ENCODE data around the gene SORBS2. TPM values are rescaled to one million over a fixed set of nuclear protein-coding genes. Genes with fewer than 3 reads are reported as not detected.
A peak's percentile ranks its signal among the peaks of the same experiment; 100 is the strongest.

The SORBS2 gene
- total and polyA plus RNA-seq, 2 of the 8 experiments (the other 6 are each of a cell fraction or from before 2014, with no cell fraction given) = 73.0 to 87.1 TPM

GRCh38 chr4:185813133-185813532 lies 1.1 kb upstream of the SORBS2 start:
- FAIRE-seq (no peak), DNase-seq (ENCODE audit: low read depth in 1 of 2, low spot score in 2 of 2) (no peak)
- no peaks in the 10 kb centered on the region for H3K27me3 ChIP-seq (replicated peaks in 1 of 4; ENCODE audit: control insufficient read depth in 3 of 4, extremely low read depth in 1 of 4, insufficient read depth in 3 of 4, low read length in 3 of 4)
- no peak overlapping the region for H3K9ac ChIP-seq (replicated peaks in 1 of 4; ENCODE audit: extremely low read depth in 1 of 4, low read depth in 3 of 4, low read length in 3 of 4)
- H3K79me1 ChIP-seq (ENCODE audit: low read depth, low read length) = no peaks in the 10 kb centered on the region
- 0 out of 2 replicates have a peak overlapping the region, but pooled peaks have one; percentile 30 for H2BK5ac ChIP-seq (ENCODE audit: low read depth, low read length)
- H3K14ac ChIP-seq (ENCODE audit: insufficient read length) = no peak overlapping the region
- H2AK5ac ChIP-seq (ENCODE audit: low read depth, low read length) = no peak overlapping the region
- ChIA-PET POLR2A (ENCODE audit: partially characterized antibody) (no interaction called here), CTCF (ENCODE audit: partially characterized antibody) (no interaction called here)
- 0 out of 2 replicates have a peak overlapping the region, but pooled peaks have one; percentile 19 for H2AFZ ChIP-seq (ENCODE audit: low read length)
- no peaks in the 10 kb centered on the region for H3K36me3 ChIP-seq (ENCODE audit: control insufficient read depth in 2 of 4, insufficient read depth in 4 of 4, low read length in 3 of 4)
- H3K18ac ChIP-seq (ENCODE audit: extremely low read depth, low read length) = no peak overlapping the region
- no peak overlapping the region for H3K27ac ChIP-seq (ENCODE audit: low read depth, low read length)
- H3K4me3 ChIP-seq (ENCODE audit: extremely low read depth in 1 of 4, insufficient read depth in 2 of 4, low read depth in 3 of 4, low read length in 4 of 4) = no peak overlapping the region
- no peak overlapping the region for H3K4ac ChIP-seq (replicated peaks; ENCODE audit: insufficient read length, low read depth, low read length)
- peak overlapping the region; percentile 57 for H4K5ac ChIP-seq (ENCODE audit: insufficient read length, low read depth, low read length)
- H2BK20ac ChIP-seq (ENCODE audit: low read length) = peak overlapping the region; percentile 64; the same call in 1 of the 2 replicates
- no peaks in the 10 kb centered on the region for H3K23me2 ChIP-seq (ENCODE audit: low read depth, low read length)
- H2BK15ac ChIP-seq (ENCODE audit: low read length) = peak overlapping the region; percentile 36; the same call in 1 of the 2 replicates
- WGBS, 2 experiments (ENCODE audit: extremely low coverage in 1 of 2, insufficient coverage in 1 of 2, insufficient read length in 1 of 2, insufficient replicate concordance in 2 of 2, low coverage in 1 of 2, low lambda C conversion rate in 2 of 2, missing lambda C conversion rate in 1 of 2) = 90% methylated on average over 8 of the region's 8 CpGs; no CpG with 5 or more reads in 1 of the 2 experiments
- no peak for TF ChIP-seq BRCA1 (IDR thresholded peaks at IDR 0.05; ENCODE audit: low read depth, low read length)
- TF ChIP-seq RXRA (IDR thresholded peaks at IDR 0.05; ENCODE audit: insufficient read depth, low read depth, low read length) = no peak
- TF ChIP-seq SP4 (IDR thresholded peaks at IDR 0.05; ENCODE audit: low read length) = no peak
- no peak for TF ChIP-seq CHD2 (IDR thresholded peaks at IDR 0.05; ENCODE audit: low read length)
- no peak for TF ChIP-seq ZNF274 (IDR thresholded peaks at IDR 0.05; ENCODE audit: borderline replicate concordance, extremely low read depth, low read length)
- H3K9me3 ChIP-seq (ENCODE audit: insufficient read depth in 2 of 2, low read depth in 1 of 2, low read length in 1 of 2) = no peaks in the 10 kb centered on the region
- no peaks in the 10 kb centered on the region for H4K20me1 ChIP-seq (replicated peaks in 1 of 2; ENCODE audit: control insufficient read depth in 1 of 2, insufficient read depth in 2 of 2, low read length in 2 of 2)
- peak overlapping the region; percentile 55 for H2BK120ac ChIP-seq (replicated peaks; ENCODE audit: low read depth, low read length)
- peak overlapping the region; percentile 41 for H4K91ac ChIP-seq (replicated peaks; ENCODE audit: insufficient read length, low read length)
- no peak overlapping the region for H4K8ac ChIP-seq (ENCODE audit: extremely low read depth, insufficient read depth, low read length)
- no peaks in the 10 kb centered on the region for H3K79me2 ChIP-seq (ENCODE audit: control insufficient read depth in 1 of 2, insufficient read depth in 2 of 2, low read length in 2 of 2)
- H3K23ac ChIP-seq (ENCODE audit: insufficient read length) = no peak overlapping the region
- H2BK12ac ChIP-seq (ENCODE audit: low read depth, low read length) = peak overlapping the region; percentile 40; the same call in 1 of the 2 replicates
- no peak overlapping the region for H3K4me2 ChIP-seq (ENCODE audit: insufficient read depth in 1 of 2, low read depth in 2 of 2, low read length in 2 of 2)
- H3K56ac ChIP-seq (replicated peaks; ENCODE audit: insufficient read length, low read depth, low read length) = no peak overlapping the region
- peaks cover 5 to 18% (median 14%) of the 10 kb centered on the region in 4 experiments; a peak in 6 of 7 replicates for H3K4me1 ChIP-seq (replicated peaks in 1 of 4; ENCODE audit: control insufficient read depth in 3 of 4, insufficient read depth in 4 of 4, low read length in 3 of 4)
